IMR-90 (cell line): ENCODE measurements around the gene INPP5F. TPM values are rescaled to one million over a fixed set of nuclear protein-coding genes. Genes with fewer than 3 reads are reported as not detected.

Source experiments
- ATAC-seq: fragments of 200-7000 bp; cut with Tn5 transposase; 2 replicates; pipeline ENCODE4 v1.9.1; 2020; ENCODE audit warnings: low read depth, mild to moderate bottlenecking, moderate library complexity
- BruUV-seq: library from RNA; stranded (reverse); fragments of 400-500 nt; replicated peaks from 2 replicates; lab custom pipeline; 2021; lab: Mats Ljungman, UMichigan
- CTCF ChIA-PET: fragments of 300-600 bp; formaldehyde crosslinking; extraction: SDS; loops from one replicate; lab custom pipeline; 2021; ENCODE audit warnings: antibody characterized with exemption; lab: Yijun Ruan, JAX
- POLR2A ChIA-PET: fragments of 300-600 bp; sonication (Branson Sonifier 250); formaldehyde crosslinking; loops from one replicate; lab custom pipeline; 2022; ENCODE audit warnings: antibody characterized with exemption; ENCODE audit not compliant: unreplicated experiment; lab: Charles Lee
- DNase-seq: peaks from one replicate; pipeline ENCODE4 v3.0.0; 2013
- H2AFZ ChIP-seq: replicated peaks from 2 replicates; pipeline ENCODE3; 2013; ENCODE audit warnings: low read length, mild to moderate bottlenecking; ENCODE audit not compliant: poor library complexity
- H2AK5ac ChIP-seq: 2 replicates; pipeline ENCODE4 v1.6.1; 2013; ENCODE audit warnings: low read depth, low read length, inconsistent platforms
- H2AK9ac ChIP-seq: replicated peaks from 2 replicates; pipeline ENCODE3; 2013; ENCODE audit warnings: mild to moderate bottlenecking, low read depth, low read length, moderate library complexity; ENCODE audit not compliant: poor library complexity
- H2BK120ac ChIP-seq: 2 replicates; pipeline ENCODE4 v1.6.1; 2013; ENCODE audit warnings: low read depth, low read length, inconsistent platforms
- H2BK15ac ChIP-seq: 3 replicates; pipeline ENCODE4 v1.6.1; 2013; ENCODE audit warnings: low read depth, low read length, inconsistent platforms
- H2BK20ac ChIP-seq: 2 replicates; pipeline ENCODE4 v1.6.1; 2013; ENCODE audit warnings: low read depth, mild to moderate bottlenecking, inconsistent platforms, low read length, moderate library complexity
- H2BK5ac ChIP-seq: 2 replicates; pipeline ENCODE4 v1.6.1; 2013; ENCODE audit warnings: mild to moderate bottlenecking, low read depth, low read length, inconsistent platforms; ENCODE audit not compliant: poor library complexity, severe bottlenecking
- H3K14ac ChIP-seq: replicated peaks from 2 replicates; pipeline ENCODE4 v1.6.1; 2013; ENCODE audit warnings: low read depth, low read length, inconsistent platforms
- H3K18ac ChIP-seq: 2 replicates; pipeline ENCODE4 v1.6.1; 2013; ENCODE audit warnings: low read depth, low read length, control low read depth
- H3K23ac ChIP-seq: 2 replicates; pipeline ENCODE4 v1.6.1; 2013; ENCODE audit warnings: low read depth, low read length, inconsistent platforms
- H3K27ac ChIP-seq: 2 replicates; pipeline ENCODE4 v1.5.1; 2013; ENCODE audit warnings: mild to moderate bottlenecking, control low read depth, low read length; ENCODE audit not compliant: insufficient read depth
- H3K27me3 ChIP-seq: 2 replicates; pipeline ENCODE4 v1.6.1; 2013; ENCODE audit warnings: low read length; ENCODE audit not compliant: control insufficient read depth, insufficient read depth
- H3K36me3 ChIP-seq: 2 replicates; pipeline ENCODE4 v1.6.1; 2013; ENCODE audit warnings: low read length, mixed read lengths; ENCODE audit not compliant: control insufficient read depth, insufficient read depth
- H3K4ac ChIP-seq: 2 replicates; pipeline ENCODE4 v1.6.1; 2013; ENCODE audit warnings: low read depth, low read length, inconsistent platforms
- H3K4me1 ChIP-seq: 2 replicates; pipeline ENCODE4 v1.6.1; 2013; ENCODE audit warnings: low read length, mixed read lengths; ENCODE audit not compliant: control insufficient read depth, insufficient read depth
- H3K4me2 ChIP-seq: 2 replicates; pipeline ENCODE4 v1.6.1; 2013; ENCODE audit warnings: low read depth, mild to moderate bottlenecking, control low read depth, low read length, moderate library complexity
- H3K4me3 ChIP-seq: 2 replicates; pipeline ENCODE4 v1.5.1; 2013; ENCODE audit warnings: low read depth, mild to moderate bottlenecking, control low read depth, low read length, moderate library complexity; ENCODE audit not compliant: insufficient read depth
- H3K56ac ChIP-seq: 2 replicates; pipeline ENCODE4 v1.6.1; 2013; ENCODE audit warnings: low read length, inconsistent platforms; ENCODE audit not compliant: insufficient read depth; ENCODE audit errors: extremely low read depth
- H3K79me1 ChIP-seq, 2 experiments: 2 replicates each; pipeline ENCODE4 v1.6.1; 2013; ENCODE audit warnings: low read length in 2 of 2, inconsistent platforms in 1 of 2, low read depth in 1 of 2
- H3K9ac ChIP-seq: 2 replicates; pipeline ENCODE4 v1.6.1; 2013; ENCODE audit warnings: low read depth, low read length, control low read depth
- H3K9me1 ChIP-seq: 2 replicates; pipeline ENCODE4 v1.6.1; 2013; ENCODE audit warnings: low read length, inconsistent platforms; ENCODE audit not compliant: insufficient read depth
- H3K9me3 ChIP-seq: 2 replicates; pipeline ENCODE4 v1.6.1; 2013; ENCODE audit warnings: low read length; ENCODE audit not compliant: control insufficient read depth, insufficient read depth
- H4K20me1 ChIP-seq: 2 replicates; pipeline ENCODE4 v1.6.1; 2013; ENCODE audit warnings: low read length, inconsistent platforms; ENCODE audit not compliant: insufficient read depth
- H4K5ac ChIP-seq: 2 replicates; pipeline ENCODE4 v1.6.1; 2013; ENCODE audit warnings: mild to moderate bottlenecking, low read depth, low read length, control low read depth
- H4K8ac ChIP-seq, 2 experiments: 2 replicates each; pipeline ENCODE4 v1.6.1; 2013; ENCODE audit warnings: low read depth in 2 of 2, low read length in 2 of 2, control low read depth in 1 of 2, inconsistent platforms in 1 of 2
- H4K91ac ChIP-seq: 2 replicates; pipeline ENCODE4 v1.6.1; 2013; ENCODE audit warnings: low read depth, low read length, inconsistent platforms; ENCODE audit not compliant: insufficient read depth
- CEBPB ChIP-seq: IDR thresholded peaks from 2 replicates; pipeline ENCODE4 v1.6.1; 2012; ENCODE audit warnings: low read depth, low read length, improper control_type of control experiment
- ELK1 ChIP-seq: fragments of 150-350 bp; IDR thresholded peaks from 2 replicates; pipeline ENCODE4 v1.6.1; 2016; ENCODE audit warnings: low read depth, mild to moderate bottlenecking, low read length, moderate library complexity, borderline replicate concordance
- NFE2L2 ChIP-seq: fragments of 150-350 bp; IDR thresholded peaks from 2 replicates; pipeline ENCODE4 v1.6.1; 2016; ENCODE audit warnings: low read depth, mild to moderate bottlenecking, low read length
- RCOR1 ChIP-seq: IDR thresholded peaks from 2 replicates; pipeline ENCODE4 v1.6.1; 2012; ENCODE audit warnings: mild to moderate bottlenecking, low read length, improper control_type of control experiment; ENCODE audit not compliant: insufficient replicate concordance
- SMC3 ChIP-seq: fragments of 150-350 bp; IDR thresholded peaks from 2 replicates; pipeline ENCODE4 v1.6.1; 2016; ENCODE audit warnings: low read depth, mild to moderate bottlenecking, antibody characterized with exemption, low read length, moderate library complexity
- USF2 ChIP-seq: fragments of 150-350 bp; IDR thresholded peaks from 2 replicates; pipeline ENCODE4 v1.6.1; 2017; ENCODE audit warnings: mild to moderate bottlenecking, antibody characterized with exemption, low read length, low read depth
- WGBS, 2 experiments: methylation state at CpG; one replicate each; pipeline versions ENCODE4 v1.1.5 to v1.1.7; 2013; ENCODE audit warnings: missing lambda C conversion rate in 2 of 2; ENCODE audit not compliant: insufficient read length in 1 of 2; ENCODE audit errors: extremely low coverage in 2 of 2; 5-methylcytosine and 5-hydroxymethylcytosine counted together
- dilution Hi-C: fragments of 300-500 bp; cut with HindIII; formaldehyde crosslinking; loops from one replicate; pipeline ENCODE4 v1.14.3; 2018; ENCODE audit warnings: low sequenced_read_pairs; ENCODE audit not compliant: unreplicated experiment
- in situ Hi-C: fragments of 300-500 bp; cut with MboI; formaldehyde crosslinking; loops from 3 replicates; pipeline ENCODE4 v1.14.3; 2019; ENCODE audit warnings: low sequenced_read_pairs, inconsistent platforms, mixed read lengths
- intact Hi-C: fragments of 100-400 bp; cut with micrococcal nuclease; formaldehyde crosslinking; loops from 2 replicates; pipeline ENCODE4 v1.10.0; 2022
- microRNA-seq, 2 experiments: library from miRNA; stranded (forward) in 1 of 2; unstranded in 1 of 2; fragments of 10-50 nt in 1 of 2; fragments of <30 nt in 1 of 2; gene quantifications in 1 of 2; microRNA quantifications in 1 of 2; one replicate each; pipeline versions ENCODE3 to v1.1.0; 2013 to 2020; ENCODE audit not compliant: insufficient read depth in 1 of 2, insufficient read length in 1 of 2, unreplicated experiment in 1 of 2
- polyA plus RNA-seq, 3 experiments: library from polyadenylated mRNA; depleted of rRNA; stranded (reverse); fragments of >200 nt; gene quantifications; 2 replicates each; pipeline ENCODE4 v1.2.3, GENCODE V29; 2012; ENCODE audit warnings: low replicate concordance in 1 of 3
- small RNA-seq, 5 experiments: library from RNA; depleted of rRNA; stranded (forward); fragments of <200 nt; gene quantifications; one replicate each; pipeline ENCODE3, GENCODE V24; 2012
- total RNA-seq: library from RNA; depleted of rRNA; stranded (reverse); fragments of >200 nt; gene quantifications from 2 replicates; pipeline ENCODE4 v1.2.3, GENCODE V29; 2012; rRNA removed

Gene INPP5F
- total and polyA plus RNA-seq, 2 of the 4 experiments (the other 2 are of a cell fraction), result 19.0 to 29.6 TPM

- Histone ChIP-seq H2AFZ (no peak overlapping the region), H4K91ac (no peak overlapping the region), H3K27ac (no peak overlapping the region), H2AK5ac (no peak overlapping the region), H3K9me3 (no peaks in the 10 kb centered on the region), H3K9me1 (no peaks in the 10 kb centered on the region), H3K27me3 (no peaks in the 10 kb centered on the region), H3K4me3 (no peak overlapping the region), H2BK20ac (no peak overlapping the region), H3K14ac (no peak overlapping the region), H3K4me1 (no peaks in the 10 kb centered on the region), H2BK120ac (no peak overlapping the region), H3K18ac (no peak overlapping the region), H3K23ac (no peak overlapping the region), H2BK5ac (no peak overlapping the region), H3K56ac (no peak overlapping the region), H4K8ac (no peak overlapping the region), H2BK15ac (no peak overlapping the region), H3K36me3 (no peaks in the 10 kb centered on the region), H3K4ac (no peak overlapping the region), H4K5ac (no peak overlapping the region), H2AK9ac (no peak overlapping the region), H3K9ac (no peak overlapping the region), H4K20me1 (no peaks in the 10 kb centered on the region), H3K4me2 (no peak overlapping the region), H3K79me1 (peaks cover 4 to 7% of the 10 kb centered on the region in 2 experiments; a peak in 2 of 4 replicates)
- intact Hi-C loops, result no loop called here
- in situ Hi-C loops, result no loop called here
- dilution Hi-C loops, result no loop called here
- TF ChIP-seq NFE2L2 (no peak), SMC3 (no peak), ELK1 (no peak), CEBPB (no peak), USF2 (no peak), RCOR1 (no peak)
- ATAC-seq, result no peak
- ChIA-PET CTCF (no interaction called here), POLR2A (no interaction called here)
- DNase-seq, result no peak
- no TSS peak for BruUV-seq
- WGBS, 2 experiments, result no CpG with 5 or more reads among the region's 2 CpGs
These were observed 152.7 kb downstream of the INPP5F start for GRCh38 chr10:119878524-119878923.

Small RNA genes lying within 50 kb of the gene (microRNA-seq; reads per million reads assigned to microRNA genes)
- not detected for gene RN7SL846P (ENCODE audit: insufficient read depth, insufficient read length)

Small RNA genes lying within 50 kb of the gene (small RNA-seq; reads per million reads assigned to genes)
- gene RN7SL846P, result 0 reads per million in 5 experiments

Other genes starting within 250 kb of the INPP5F start
- 35.3 and 55.5 TPM in 2 replicates for gene RGS10, start 183.3 kb upstream of the INPP5F start, total RNA-seq
- gene RGS10, start 183.3 kb upstream of the INPP5F start, polyA plus RNA-seq (2012; rRNA removed), result 77.0 and 89.7 TPM in 2 replicates
- gene TIAL1, start 129.1 kb upstream of the INPP5F start, total RNA-seq, result 28.0 and 44.2 TPM in 2 replicates
- 62.9 and 83.5 TPM in 2 replicates for gene TIAL1, start 129.1 kb upstream of the INPP5F start, polyA plus RNA-seq (2012; rRNA removed)
- gene BAG3, start 74.7 kb upstream of the INPP5F start, total RNA-seq, result 5.4 and 5.8 TPM in 2 replicates
- 38.4 and 42.5 TPM in 2 replicates for gene BAG3, start 74.7 kb upstream of the INPP5F start, polyA plus RNA-seq (2012; rRNA removed)
- 59.9 and 64.4 TPM in 2 replicates for gene MCMBP, start 146.8 kb downstream of the INPP5F start, total RNA-seq
- gene MCMBP, start 146.8 kb downstream of the INPP5F start, polyA plus RNA-seq (2012; rRNA removed), result 36.8 and 39.0 TPM in 2 replicates
- 33.6 and 39.8 TPM in 2 replicates for gene SEC23IP, start 166.7 kb downstream of the INPP5F start, total RNA-seq
- gene SEC23IP, start 166.7 kb downstream of the INPP5F start, polyA plus RNA-seq (2012; rRNA removed), result 30.5 and 37.4 TPM in 2 replicates